ENCODE measurements around the gene RELA.
A peak's percentile ranks its signal among the peaks of the same experiment; 100 is the strongest.

Gene RELA

GRCh38 chr11:65634440-65634839 lies 28.3 kb downstream of the RELA start:
- Histone ChIP-seq H3K9ac (ENCODE audit: insufficient read length, low read depth) (no peak overlapping the region), H3K27me3 (ENCODE audit: insufficient read depth, insufficient read length) (no peaks in the 10 kb centered on the region), H3K36me3 (ENCODE audit: insufficient read depth, insufficient read length, low read length) (peaks cover 78% of the 10 kb centered on the region), H3K4me1 (ENCODE audit: insufficient read depth, insufficient read length) (peaks cover 16% of the 10 kb centered on the region), H3K9me3 (ENCODE audit: insufficient read depth, low read length) (no peaks in the 10 kb centered on the region), H3K4me3 (ENCODE audit: insufficient read length, low read depth) (no peak overlapping the region)
- no peak for DNase-seq (ENCODE audit: low read depth, low spot score)
- TF ChIP-seq ZNF274 (IDR thresholded peaks at IDR 0.05; ENCODE audit: low read depth, low read length) (no peak), SUZ12 (IDR thresholded peaks at IDR 0.05; ENCODE audit: extremely low read depth, insufficient read depth, insufficient read length) (no peak), YY1 (IDR thresholded peaks at IDR 0.05; ENCODE audit: insufficient read depth, insufficient read length) (no peak)

- DNase-seq (ENCODE audit: low read depth, low spot score): no peak
- H3K9me3 ChIP-seq (ENCODE audit: insufficient read depth, low read length): no peaks in the 10 kb centered on the region
- peaks cover 81% of the 10 kb centered on the region for H3K36me3 ChIP-seq (ENCODE audit: insufficient read depth, insufficient read length, low read length)
- H3K27me3 ChIP-seq (ENCODE audit: insufficient read depth, insufficient read length): no peaks in the 10 kb centered on the region
- H3K9ac ChIP-seq (ENCODE audit: insufficient read length, low read depth): no peak overlapping the region
- peaks cover 16% of the 10 kb centered on the region for H3K4me1 ChIP-seq (ENCODE audit: insufficient read depth, insufficient read length)
- no peak overlapping the region for H3K4me3 ChIP-seq (ENCODE audit: insufficient read length, low read depth)
- TF ChIP-seq SUZ12 (IDR thresholded peaks at IDR 0.05; ENCODE audit: extremely low read depth, insufficient read depth, insufficient read length) (no peak), ZNF274 (IDR thresholded peaks at IDR 0.05; ENCODE audit: low read depth, low read length) (no peak), YY1 (IDR thresholded peaks at IDR 0.05; ENCODE audit: insufficient read depth, insufficient read length) (no peak)
These were observed 28.6 kb downstream of the RELA start for GRCh38 chr11:65634109-65634436.

GRCh38 chr11:65633390-65634108 lies 29.2 kb downstream of the RELA start:
- TF ChIP-seq SUZ12 (IDR thresholded peaks at IDR 0.05; ENCODE audit: extremely low read depth, insufficient read depth, insufficient read length) (no peak), YY1 (IDR thresholded peaks at IDR 0.05; ENCODE audit: insufficient read depth, insufficient read length) (no peak), ZNF274 (IDR thresholded peaks at IDR 0.05; ENCODE audit: low read depth, low read length) (no peak)
- Histone ChIP-seq H3K9me3 (ENCODE audit: insufficient read depth, low read length) (no peaks in the 10 kb centered on the region), H3K36me3 (ENCODE audit: insufficient read depth, insufficient read length, low read length) (peaks cover 86% of the 10 kb centered on the region), H3K27me3 (ENCODE audit: insufficient read depth, insufficient read length) (no peaks in the 10 kb centered on the region), H3K9ac (ENCODE audit: insufficient read length, low read depth) (no peak overlapping the region), H3K4me3 (ENCODE audit: insufficient read length, low read depth) (no peak overlapping the region), H3K4me1 (ENCODE audit: insufficient read depth, insufficient read length) (peaks cover 12% of the 10 kb centered on the region)
- DNase-seq (ENCODE audit: low read depth, low spot score): no peak

GRCh38 chr11:65630215-65630614 lies 32.5 kb downstream of the RELA start:
- no peak for TF ChIP-seq YY1 (IDR thresholded peaks at IDR 0.05; ENCODE audit: insufficient read depth, insufficient read length)
- no peak for TF ChIP-seq SUZ12 (IDR thresholded peaks at IDR 0.05; ENCODE audit: extremely low read depth, insufficient read depth, insufficient read length)
- no peak for TF ChIP-seq ZNF274 (IDR thresholded peaks at IDR 0.05; ENCODE audit: low read depth, low read length)
- no peaks in the 10 kb centered on the region for H3K9me3 ChIP-seq (ENCODE audit: insufficient read depth, low read length)
- no peaks in the 10 kb centered on the region for H3K27me3 ChIP-seq (ENCODE audit: insufficient read depth, insufficient read length)
- H3K36me3 ChIP-seq (ENCODE audit: insufficient read depth, insufficient read length, low read length): peaks cover 96% of the 10 kb centered on the region
- H3K4me3 ChIP-seq (ENCODE audit: insufficient read length, low read depth): no peak overlapping the region
- no peak for DNase-seq (ENCODE audit: low read depth, low spot score)
- H3K4me1 ChIP-seq (ENCODE audit: insufficient read depth, insufficient read length): no peaks in the 10 kb centered on the region
- H3K9ac ChIP-seq (ENCODE audit: insufficient read length, low read depth): no peak overlapping the region

- TF ChIP-seq ZNF274 (IDR thresholded peaks at IDR 0.05; ENCODE audit: low read depth, low read length): no peak
- TF ChIP-seq YY1 (IDR thresholded peaks at IDR 0.05; ENCODE audit: insufficient read depth, insufficient read length): no peak
- no peak for TF ChIP-seq SUZ12 (IDR thresholded peaks at IDR 0.05; ENCODE audit: extremely low read depth, insufficient read depth, insufficient read length)
- H3K36me3 ChIP-seq (ENCODE audit: insufficient read depth, insufficient read length, low read length): peaks cover 96% of the 10 kb centered on the region
- no peak overlapping the region for H3K4me3 ChIP-seq (ENCODE audit: insufficient read length, low read depth)
- H3K9me3 ChIP-seq (ENCODE audit: insufficient read depth, low read length): no peaks in the 10 kb centered on the region
- no peak for DNase-seq (ENCODE audit: low read depth, low spot score)
- H3K4me1 ChIP-seq (ENCODE audit: insufficient read depth, insufficient read length): no peaks in the 10 kb centered on the region
- no peak overlapping the region for H3K9ac ChIP-seq (ENCODE audit: insufficient read length, low read depth)
- H3K27me3 ChIP-seq (ENCODE audit: insufficient read depth, insufficient read length): no peaks in the 10 kb centered on the region
These were observed 33.1 kb downstream of the RELA start for GRCh38 chr11:65629579-65629978.

- Histone ChIP-seq H3K4me3 (ENCODE audit: insufficient read length, low read depth) (no peak overlapping the region), H3K27me3 (ENCODE audit: insufficient read depth, insufficient read length) (no peaks in the 10 kb centered on the region), H3K9me3 (ENCODE audit: insufficient read depth, low read length) (no peaks in the 10 kb centered on the region), H3K9ac (ENCODE audit: insufficient read length, low read depth) (no peak overlapping the region), H3K4me1 (ENCODE audit: insufficient read depth, insufficient read length) (peaks cover 4% of the 10 kb centered on the region), H3K36me3 (ENCODE audit: insufficient read depth, insufficient read length, low read length) (peaks cover 94% of the 10 kb centered on the region)
- no peak for TF ChIP-seq YY1 (IDR thresholded peaks at IDR 0.05; ENCODE audit: insufficient read depth, insufficient read length)
- TF ChIP-seq ZNF274 (IDR thresholded peaks at IDR 0.05; ENCODE audit: low read depth, low read length): no peak
- no peak for DNase-seq (ENCODE audit: low read depth, low spot score)
These were observed 35.5 kb downstream of the RELA start for GRCh38 chr11:65627202-65627601.

- Histone ChIP-seq H3K27me3 (ENCODE audit: insufficient read depth, insufficient read length) (no peaks in the 10 kb centered on the region), H3K36me3 (ENCODE audit: insufficient read depth, insufficient read length, low read length) (peaks cover 96% of the 10 kb centered on the region), H3K4me3 (ENCODE audit: insufficient read length, low read depth) (no peak overlapping the region), H3K9me3 (ENCODE audit: insufficient read depth, low read length) (no peaks in the 10 kb centered on the region), H3K4me1 (ENCODE audit: insufficient read depth, insufficient read length) (peaks cover 4% of the 10 kb centered on the region), H3K9ac (ENCODE audit: insufficient read length, low read depth) (peak overlapping the region; percentile 17)
- no peak for DNase-seq (ENCODE audit: low read depth, low spot score)
- TF ChIP-seq SUZ12 (IDR thresholded peaks at IDR 0.05; ENCODE audit: extremely low read depth, insufficient read depth, insufficient read length): no peak
- no peak for TF ChIP-seq YY1 (IDR thresholded peaks at IDR 0.05; ENCODE audit: insufficient read depth, insufficient read length)
- no peak for TF ChIP-seq ZNF274 (IDR thresholded peaks at IDR 0.05; ENCODE audit: low read depth, low read length)
These were observed 36.9 kb downstream of the RELA start for GRCh38 chr11:65625628-65626342.
